Measurements from ENCODE around the gene HS3ST5. TPM values are rescaled to one million over a fixed set of nuclear protein-coding genes. Genes with fewer than 3 reads are reported as not detected.
"Not testable (repeated sequence)": the region's sequence is repeated elsewhere in the genome, so short reads cannot be mapped to it uniquely, and the experiment has no call there.

The HS3ST5 gene
- total RNA-seq, 1 donor from 2014 or later: not detected

DNA sequence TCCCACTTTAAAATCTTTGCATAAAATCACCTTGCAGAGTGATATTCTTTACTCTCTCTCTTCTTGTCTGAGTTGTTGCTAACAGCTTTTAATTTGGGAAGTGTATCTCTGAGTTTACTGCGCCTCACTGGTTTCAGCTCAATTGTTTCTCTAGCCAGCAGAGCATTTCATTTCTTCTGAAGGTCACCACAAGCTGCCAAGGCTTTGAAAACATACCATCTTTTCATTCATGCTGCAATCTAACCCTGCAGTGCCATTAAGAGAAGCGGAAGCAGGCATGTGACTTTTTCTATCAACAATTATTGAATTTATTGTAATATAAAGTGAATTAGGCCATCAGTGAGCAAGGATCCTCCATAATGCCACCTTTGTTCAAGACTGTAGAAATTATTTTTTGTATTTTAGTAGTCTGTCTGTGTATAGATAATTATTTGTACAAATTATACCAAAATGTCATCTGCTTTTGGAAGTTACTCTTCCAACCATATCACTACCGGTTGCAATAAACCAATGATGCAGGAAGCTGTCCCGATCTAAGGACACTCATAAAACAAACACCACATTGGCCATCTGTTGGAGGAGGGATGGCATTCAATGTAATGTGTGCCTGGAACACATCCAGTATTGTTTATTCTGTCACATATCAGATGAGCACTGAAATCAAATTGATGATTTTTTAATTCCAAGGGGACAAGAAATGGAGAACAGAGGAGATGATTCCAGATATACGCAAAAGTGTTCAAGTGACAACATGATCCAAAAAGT is 26.8 kb downstream of the HS3ST5 start:
- Mint-ChIP-seq H3K27ac (no peak overlapping the region), H3K36me3 (ENCODE audit: low read depth) (no peaks in the 10 kb centered on the region), H3K4me1 (no peaks in the 10 kb centered on the region), H3K27me3 (no peaks in the 10 kb centered on the region), H3K4me3 (no peak overlapping the region), H3K9me3 (no peaks in the 10 kb centered on the region)
- DNase-seq (no peak), ATAC-seq (ENCODE audit: low read depth) (no peak)
- TF ChIP-seq, protein P1, sequence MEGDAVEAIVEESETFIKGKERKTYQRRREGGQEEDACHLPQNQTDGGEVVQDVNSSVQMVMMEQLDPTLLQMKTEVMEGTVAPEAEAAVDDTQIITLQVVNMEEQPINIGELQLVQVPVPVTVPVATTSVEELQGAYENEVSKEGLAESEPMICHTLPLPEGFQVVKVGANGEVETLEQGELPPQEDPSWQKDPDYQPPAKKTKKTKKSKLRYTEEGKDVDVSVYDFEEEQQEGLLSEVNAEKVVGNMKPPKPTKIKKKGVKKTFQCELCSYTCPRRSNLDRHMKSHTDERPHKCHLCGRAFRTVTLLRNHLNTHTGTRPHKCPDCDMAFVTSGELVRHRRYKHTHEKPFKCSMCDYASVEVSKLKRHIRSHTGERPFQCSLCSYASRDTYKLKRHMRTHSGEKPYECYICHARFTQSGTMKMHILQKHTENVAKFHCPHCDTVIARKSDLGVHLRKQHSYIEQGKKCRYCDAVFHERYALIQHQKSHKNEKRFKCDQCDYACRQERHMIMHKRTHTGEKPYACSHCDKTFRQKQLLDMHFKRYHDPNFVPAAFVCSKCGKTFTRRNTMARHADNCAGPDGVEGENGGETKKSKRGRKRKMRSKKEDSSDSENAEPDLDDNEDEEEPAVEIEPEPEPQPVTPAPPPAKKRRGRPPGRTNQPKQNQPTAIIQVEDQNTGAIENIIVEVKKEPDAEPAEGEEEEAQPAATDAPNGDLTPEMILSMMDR (IDR thresholded peaks at IDR 0.05): no peak
- ChIA-PET CTCF (no interaction called here), POLR2A (no interaction called here)
- intact Hi-C loops (cut with micrococcal nuclease): no loop called here

DNA sequence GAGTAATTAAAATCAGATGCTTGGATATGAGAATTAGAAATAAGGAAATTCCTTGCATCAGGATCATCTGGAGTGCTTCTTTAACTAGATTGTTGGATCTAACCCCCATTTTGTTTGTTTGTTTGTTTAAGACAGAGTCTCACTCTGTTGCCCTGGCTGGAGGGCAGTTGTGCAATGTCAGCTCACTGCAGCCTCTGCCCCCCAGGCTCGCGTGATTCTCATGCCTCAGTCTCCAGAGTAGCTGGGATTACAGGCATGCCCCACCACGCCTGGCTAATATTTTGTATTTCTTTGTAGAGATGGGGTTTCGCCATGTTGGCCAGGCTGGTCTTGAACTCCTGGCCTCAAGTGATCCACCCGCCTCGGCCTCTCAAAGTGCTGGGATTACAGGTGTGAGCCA is 29.0 kb downstream of the HS3ST5 start:
- H3K27me3 Mint-ChIP-seq; POLR2A ChIA-PET; H3K4me1 Mint-ChIP-seq; H3K9me3 Mint-ChIP-seq; H3K36me3 Mint-ChIP-seq (ENCODE audit: low read depth); CTCF ChIA-PET; ATAC-seq (ENCODE audit: low read depth); intact Hi-C loops (cut with micrococcal nuclease); H3K27ac Mint-ChIP-seq; DNase-seq; H3K4me3 Mint-ChIP-seq: not testable (repeated sequence)

DNA sequence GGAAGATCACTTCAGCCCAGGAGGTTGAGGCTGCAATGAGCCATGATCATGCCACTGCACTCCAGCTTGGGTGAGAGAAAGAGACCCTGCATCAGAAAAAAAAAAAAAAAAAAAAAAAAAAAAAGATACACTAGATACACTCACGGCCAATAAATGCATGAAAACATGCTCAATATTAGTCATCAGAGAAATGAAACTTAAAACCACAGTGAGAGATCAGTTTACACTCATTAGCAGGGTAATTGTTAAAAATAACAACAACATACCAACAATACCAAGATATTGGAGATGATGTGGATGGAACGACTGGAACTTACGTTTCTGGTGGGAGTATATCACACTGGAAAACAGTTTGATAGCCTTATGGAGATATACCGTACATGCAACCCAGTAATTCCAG is 29.9 kb downstream of the HS3ST5 start:
- Mint-ChIP-seq H3K36me3 (ENCODE audit: low read depth) (no peaks in the 10 kb centered on the region), H3K27ac (no peak overlapping the region), H3K4me3 (no peak overlapping the region), H3K9me3 (no peaks in the 10 kb centered on the region), H3K27me3 (no peaks in the 10 kb centered on the region), H3K4me1 (no peaks in the 10 kb centered on the region)
- DNase-seq (no peak), ATAC-seq (ENCODE audit: low read depth) (no peak)
- POLR2A ChIA-PET: no interaction called here
- CTCF ChIA-PET: no interaction called here
- TF ChIP-seq, protein P1 (IDR thresholded peaks at IDR 0.05): no peak
- intact Hi-C loops (cut with micrococcal nuclease): no loop called here

DNA sequence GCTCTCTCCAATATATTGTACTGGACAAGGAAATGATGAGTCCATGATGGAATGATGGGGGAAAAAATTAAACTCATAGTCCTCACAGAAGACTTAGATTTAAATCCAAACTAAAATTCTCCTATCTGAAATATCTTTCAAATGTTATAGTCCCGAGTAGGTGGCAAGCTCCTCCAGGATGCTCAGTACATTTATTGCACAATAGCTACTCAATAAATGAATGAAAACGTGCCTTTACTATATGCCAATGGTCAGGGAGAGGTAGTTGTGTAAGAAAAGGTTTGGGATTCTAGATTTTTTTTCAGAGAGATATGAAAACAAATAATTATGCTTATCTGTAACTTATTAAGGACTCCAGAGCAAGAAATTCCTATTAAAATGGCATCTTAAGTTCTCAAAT is 32.8 kb downstream of the HS3ST5 start:
- POLR2A ChIA-PET: no interaction called here

DNA sequence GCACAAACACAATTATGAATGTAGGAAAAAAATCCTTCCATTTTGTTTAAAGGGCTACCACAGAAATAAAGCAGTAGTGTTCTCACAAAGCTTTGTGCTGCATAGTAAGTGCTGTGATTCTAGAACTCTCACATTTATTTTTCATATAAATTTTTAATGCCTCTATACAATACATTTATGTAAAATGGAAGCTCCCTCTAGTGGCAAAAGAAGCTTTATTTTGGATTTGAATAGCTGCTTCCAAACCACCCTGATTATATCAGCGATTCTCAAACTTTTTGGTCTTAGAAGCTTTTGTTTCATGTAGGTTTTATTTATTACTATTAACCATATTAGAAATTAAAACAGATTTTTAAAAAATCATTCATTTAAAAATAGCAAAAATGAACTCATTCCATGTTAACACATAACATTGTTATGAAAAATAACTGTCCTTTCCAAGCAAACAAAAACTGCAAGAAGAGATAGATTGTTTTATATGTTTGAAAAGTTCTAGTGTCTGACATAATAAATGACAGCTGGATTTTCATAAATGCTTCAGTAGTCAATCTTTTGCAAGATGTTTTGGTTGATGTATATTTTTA is 38.4 kb downstream of the HS3ST5 start:
- no peak for ATAC-seq (ENCODE audit: low read depth)
- ChIA-PET CTCF (interaction anchor here (1.3 kb wide), 2 partner anchors 10 to 324 kb away, joined by 5 to 6 read pairs; no protein-coding TSS in a partner anchor), POLR2A (interaction anchor here (0.6 kb wide), 1 partner anchor 1796 kb away, joined by 3 read pairs; the partner anchor contains the start of gene NT5DC1)
- no peak for DNase-seq
- H3K9me3 Mint-ChIP-seq: no peaks in the 10 kb centered on the region
- no peaks in the 10 kb centered on the region for H3K4me1 Mint-ChIP-seq
- no peak overlapping the region for H3K4me3 Mint-ChIP-seq
- H3K27me3 Mint-ChIP-seq: no peaks in the 10 kb centered on the region
- TF ChIP-seq, protein P1 (IDR thresholded peaks at IDR 0.05): no peak
- H3K27ac Mint-ChIP-seq: no peak overlapping the region
- H3K36me3 Mint-ChIP-seq (ENCODE audit: low read depth): no peaks in the 10 kb centered on the region
- intact Hi-C loops (cut with micrococcal nuclease): loop anchor here (10.0 kb wide), 3 partner anchors 210 to 1520 kb away; no protein-coding TSS in a partner anchor

More for the DNA sequence above, 32.8 kb downstream of the HS3ST5 start:
- DNase-seq: no peak
- Mint-ChIP-seq H3K36me3 (ENCODE audit: low read depth) (no peaks in the 10 kb centered on the region), H3K9me3 (no peaks in the 10 kb centered on the region), H3K27ac (no peak overlapping the region), H3K4me1 (no peaks in the 10 kb centered on the region), H3K27me3 (no peaks in the 10 kb centered on the region), H3K4me3 (no peak overlapping the region)
- TF ChIP-seq, protein P1 (IDR thresholded peaks at IDR 0.05): no peak
- intact Hi-C loops (cut with micrococcal nuclease): no loop called here
- CTCF ChIA-PET: no interaction called here
- no peak for ATAC-seq (ENCODE audit: low read depth)
